Ovary (tissue), 9 donors: ENCODE data around the gene SEMA4G. TPM values are rescaled to one million over a fixed set of nuclear protein-coding genes. Genes with fewer than 3 reads are reported as not detected.

ENCODE experiments used
- DNase-seq, 5 donors: peaks; one replicate each; pipeline ENCODE4 v3.0.0-alpha.2; 2019 to 2020
- H3K27ac ChIP-seq, 2 donors: fragments of 200-600 bp; one replicate each; pipeline versions ENCODE4 v1.5.1 to v1.8.0; 2019 to 2022
- H3K27me3 ChIP-seq: fragments of 200-600 bp; one replicate; pipeline ENCODE4 v1.8.0; 2022
- H3K36me3 ChIP-seq: fragments of 200-600 bp; sonication (generic); one replicate; pipeline ENCODE4 v1.5.1; 2019
- H3K4me1 ChIP-seq: one replicate; pipeline ENCODE4 v1.8.1; 2013; ENCODE audit warnings: mild to moderate bottlenecking, moderate library complexity; ENCODE audit not compliant: insufficient read depth
- H3K4me3 ChIP-seq: fragments of 200-600 bp; sonication (generic); one replicate; pipeline ENCODE4 v1.5.1; 2017
- H3K9me3 ChIP-seq, 2 donors: fragments of 200-600 bp in 1 of 2; sonication (generic) in 1 of 2; one replicate each; pipeline versions ENCODE4 v1.5.1 to v1.8.1; 2013 to 2019; ENCODE audit warnings: mild to moderate bottlenecking in 1 of 2, moderate library complexity in 1 of 2
- CTCF ChIP-seq, 3 donors: fragments of 450-650 bp in 2 of 3; fragments of 200-600 bp in 1 of 3; IDR thresholded peaks; one replicate each; pipeline versions ENCODE4 v1.5.1 to v1.8.0; 2016 to 2022; ENCODE audit warnings: antibody characterized with exemption in 3 of 3, mild to moderate bottlenecking in 1 of 3
- EP300 ChIP-seq: sonication (generic); formaldehyde crosslinking; IDR thresholded peaks from one replicate; pipeline ENCODE4 v1.6.1; 2017; ENCODE audit warnings: antibody characterized with exemption
- POLR2A ChIP-seq: fragments of 450-650 bp; IDR thresholded peaks from one replicate; pipeline ENCODE4 v1.6.1; 2017; ENCODE audit warnings: antibody characterized with exemption, mild to moderate bottlenecking, moderate library complexity
- WGBS, 3 donors: extraction: QIAGEN DNeasy Blood & Tissue Kit in 1 of 3; methylation state at CpG; one replicate each; pipeline versions ENCODE4 v1.1.5 to v1.1.7; 2013 to 2017; 5-methylcytosine and 5-hydroxymethylcytosine counted together
- intact Hi-C, 4 donors: fragments of 100-400 bp; cut with DNase I; formaldehyde crosslinking; loops; one replicate each; pipeline versions ENCODE4 v1.11.0 to v1.15.1; 2022 to 2023
- polyA plus RNA-seq, 2 donors: library from polyadenylated mRNA; stranded (reverse); fragments of 200-250 nt in 1 of 2; fragments of 350-450 nt in 1 of 2; fragmentation: Illumina TruSeq in 1 of 2; extraction: RNeasy Lipid Tissue Mini Kit (QIAGEN cat#74804) in 1 of 2; gene quantifications; one replicate each; pipeline ENCODE4 v1.2.3, GENCODE V29; 2013 to 2014
- total RNA-seq, 7 donors: library from RNA; depleted of rRNA in 2 of 7; stranded (reverse); fragments of >200 nt in 2 of 7; fragmentation: NEBNext Ultra II Directional in 3 of 7; extraction: Animal tissue kit (Norgen Biotek cat#: 25700) in 3 of 7; gene quantifications; one replicate each; pipeline versions ENCODE4 v1.1.0 to v1.2.4, GENCODE V29; 2016 to 2023
- donor health status: DM: no; HTN: no; CAD: no; lungs with moderate emphysema.
- donor health status: DM: no; HTN: no; CAD: no.
- donor health status: Bipolar disorder and iron deficiency.
- donor health status: DM: yes; HTN: yes; CAD: no.
- donor health status: DM: no; HTN: no; CAD: no.
- donor health status: DM: yes; HTN: yes; CAD: no.

Gene SEMA4G
- total and polyA plus RNA-seq, 9 donors, result 5.9 to 25.5 (median 13.1) TPM

- no peak for TF ChIP-seq EP300
- no peak for TF ChIP-seq CTCF (IDR thresholded peaks at IDR 0.05)
- TF ChIP-seq POLR2A, result no peak
- 69 to 81% (median 74%) methylated on average over 2 of the region's 2 CpGs for WGBS, 3 donors
- H3K27me3 ChIP-seq, result no peaks in the 10 kb centered on the region
- peaks cover 8% of the 10 kb centered on the region for H3K4me1 ChIP-seq
- intact Hi-C loops, result loop anchor here in 1 of 4 donors (10.0 kb wide), 1 partner anchor 83 kb away; no protein-coding TSS in a partner anchor
- no peaks in the 10 kb centered on the region for H3K36me3 ChIP-seq
- no peaks in the 10 kb centered on the region for H3K9me3 ChIP-seq
- no peak for DNase-seq
- H3K4me3 ChIP-seq, result no peak overlapping the region
- no peak overlapping the region for H3K27ac ChIP-seq
Observed at GRCh38 chr10:100967332-100967731, 2.0 kb upstream of the SEMA4G start.

GRCh38 chr10:100968062-100968736 is 1.1 kb upstream of the SEMA4G start:
- TF ChIP-seq EP300 (no peak), POLR2A (no peak), CTCF (IDR thresholded peaks at IDR 0.05) (no peak)
- no peaks in the 10 kb centered on the region for H3K27me3 ChIP-seq
- no peak overlapping the region for H3K27ac ChIP-seq
- no peak overlapping the region for H3K4me3 ChIP-seq
- WGBS, 3 donors, result 78 to 92% (median 81%) methylated on average over 2 of the region's 2 CpGs
- intact Hi-C loops, result loop anchor here in 1 of 4 donors (10.0 kb wide), 1 partner anchor 83 kb away; no protein-coding TSS in a partner anchor
- no peaks in the 10 kb centered on the region for H3K36me3 ChIP-seq
- H3K9me3 ChIP-seq, result no peaks in the 10 kb centered on the region
- peaks cover 8% of the 10 kb centered on the region for H3K4me1 ChIP-seq
- DNase-seq, result no peak

- no peaks in the 10 kb centered on the region for H3K9me3 ChIP-seq
- no peaks in the 10 kb centered on the region for H3K27me3 ChIP-seq
- no peak overlapping the region for H3K27ac ChIP-seq
- peak overlapping the region; percentile 76 for H3K4me3 ChIP-seq
- TF ChIP-seq EP300 (no peak), CTCF (IDR thresholded peaks at IDR 0.05) (no peak), POLR2A (no peak)
- 8 to 17% (median 15%) methylated on average over 9 of the region's 9 CpGs for WGBS, 3 donors
- DNase-seq, result no peak
- intact Hi-C loops, result loop anchor here in 1 of 4 donors (10.0 kb wide), 1 partner anchor 84 kb away; no protein-coding TSS in a partner anchor
- peaks cover 8% of the 10 kb centered on the region for H3K4me1 ChIP-seq
- H3K36me3 ChIP-seq, result no peaks in the 10 kb centered on the region
Observed at GRCh38 chr10:100968863-100969186, 479 bp upstream of the SEMA4G start.

- H3K36me3 ChIP-seq, result no peaks in the 10 kb centered on the region
- 11 to 23% (median 18%) methylated on average over 13 of the region's 13 CpGs for WGBS, 3 donors
- H3K27me3 ChIP-seq, result no peaks in the 10 kb centered on the region
- intact Hi-C loops, result no loop called here
- DNase-seq, result peak; percentile 42 to 64 (median 55)
- H3K4me1 ChIP-seq, result peaks cover 8% of the 10 kb centered on the region
- peak overlapping the region; percentile 76 for H3K4me3 ChIP-seq
- no peaks in the 10 kb centered on the region for H3K9me3 ChIP-seq
- peak overlapping the region in 1 of 2 donors; percentile 24 for H3K27ac ChIP-seq
- no peak for TF ChIP-seq EP300
- no peak for TF ChIP-seq POLR2A
- TF ChIP-seq CTCF (IDR thresholded peaks at IDR 0.05), result no peak
Observed at GRCh38 chr10:100970076-100970913, 991 bp downstream of the SEMA4G start.
